Gastrocnemius medialis (tissue), 4 donors: Measurements from ENCODE around the gene VDR.

Experiments
- CTCF ChIP-seq, 5 experiments: fragments of 450-650 bp in 3 of 5; fragments of 200-600 bp in 2 of 5; sonication (generic) in 2 of 5; IDR thresholded peaks in 4 of 5; conservative IDR thresholded peaks in 1 of 5; 1 replicate in 4 of 5; 2 replicates in 1 of 5; pipeline ENCODE4 v1.5.1; 2016 to 2019; ENCODE audit warnings: antibody characterized with exemption in 5 of 5, mild to moderate bottlenecking in 3 of 5, moderate library complexity in 3 of 5
- POLR2A ChIP-seq, 2 donors: fragments of 450-650 bp; IDR thresholded peaks; one replicate each; pipeline ENCODE4 v1.6.1; 2017; ENCODE audit warnings: antibody characterized with exemption in 2 of 2, mild to moderate bottlenecking in 2 of 2, moderate library complexity in 2 of 2

DNA sequence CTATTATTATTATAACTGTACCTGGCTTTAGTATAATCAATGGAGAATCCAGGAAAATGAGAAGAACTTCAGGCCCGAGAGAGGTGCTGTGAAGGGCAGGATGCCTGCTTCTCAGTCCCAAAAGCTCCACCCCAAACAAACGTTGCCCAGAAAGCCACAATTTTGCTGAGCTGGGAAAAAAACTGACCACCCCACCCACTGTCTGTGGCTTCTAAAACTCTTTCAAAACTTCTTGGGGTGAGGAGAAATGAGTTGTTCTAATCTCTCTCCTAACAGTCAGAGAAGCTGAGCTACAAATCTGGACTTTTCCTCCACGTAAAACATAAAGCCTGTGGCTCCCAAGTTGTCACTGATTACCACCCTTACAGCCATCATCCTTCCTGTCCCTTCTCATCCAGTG, 13.4 kb downstream of the VDR start:
- TF ChIP-seq CTCF (IDR thresholded peaks at IDR 0.05 in 4 of 5, conservative IDR thresholded peaks at IDR 0.05 in 1 of 5) (no peak), POLR2A (IDR thresholded peaks at IDR 0.05) (no peak)
